GM12878 (cell line): ENCODE measurements around the gene RPS6KC1. TPM values are rescaled to one million over a fixed set of nuclear protein-coding genes. Genes with fewer than 3 reads are reported as not detected.

Experiments used
- ATAC-seq: fragments of 200-7000 bp; cut with Tn5 transposase; 3 replicates; pipeline ENCODE4 v1.9.1; 2020; ENCODE audit warnings: mild to moderate bottlenecking, moderate library complexity
- BruUV-seq: library from RNA; stranded (reverse); fragments of 400-500 nt; replicated peaks from 2 replicates; lab custom pipeline; 2021; lab: Mats Ljungman, UMichigan
- CTCF ChIA-PET: fragments of 300-600 bp; sonication (Branson Sonifier 250); formaldehyde crosslinking; extraction: SDS; loops from one replicate; lab custom pipeline; 2021; ENCODE audit warnings: inconsistent platforms; lab: Yijun Ruan, JAX
- POLR2A ChIA-PET: fragments of 350-600 bp; formaldehyde crosslinking; extraction: SDS; loops from one replicate; lab custom pipeline; 2021; ENCODE audit warnings: inconsistent platforms; lab: Charles Lee
- RAD21 ChIA-PET: fragments of 300-600 bp; sonication (Branson Sonifier 250); formaldehyde crosslinking; loops from one replicate; lab custom pipeline; 2023; ENCODE audit warnings: antibody characterized with exemption; ENCODE audit not compliant: unreplicated experiment; lab: Charles Lee
- SMC1A ChIA-PET: fragments of 300-600 bp; sonication (Branson Sonifier 250); formaldehyde crosslinking; loops from one replicate; lab custom pipeline; 2023; ENCODE audit not compliant: unreplicated experiment, uncharacterized antibody; lab: Charles Lee
- DNase-seq: peaks from one replicate; pipeline ENCODE4 v3.0.0-alpha.2; 2011; ENCODE audit warnings: low read depth, low spot score
- FAIRE-seq: peaks from 3 replicates; lab custom pipeline; 2011; peaks lifted over from hg19 to GRCh38; lab: Jason Lieb, UNC
- H2AFZ ChIP-seq: 2 replicates; pipeline ENCODE4 v1.6.0; 2011; ENCODE audit warnings: low read depth, low read length, control low read depth; ENCODE audit not compliant: control insufficient read depth
- H3K27ac ChIP-seq: 2 replicates; pipeline ENCODE4 v1.5.1; 2011; ENCODE audit warnings: control low read depth; ENCODE audit not compliant: control insufficient read depth, insufficient read depth
- H3K27me3 ChIP-seq, 2 experiments: replicated peaks in 1 of 2; 2 replicates each; pipeline versions ENCODE4 v1.6.0 to v1.6.1; 2011; ENCODE audit warnings: low read length in 1 of 2; ENCODE audit not compliant: control insufficient read depth in 2 of 2, insufficient read depth in 2 of 2
- H3K36me3 ChIP-seq, 2 experiments: 2 replicates each; pipeline ENCODE4 v1.5.1; 2011; ENCODE audit warnings: low read length in 1 of 2; ENCODE audit not compliant: control insufficient read depth in 2 of 2, insufficient read depth in 2 of 2
- H3K4me1 ChIP-seq: 2 replicates; pipeline ENCODE4 v1.6.1; 2011; ENCODE audit warnings: mild to moderate bottlenecking, low read length, moderate library complexity, mixed read lengths; ENCODE audit not compliant: control insufficient read depth, insufficient read depth
- H3K4me2 ChIP-seq: 2 replicates; pipeline ENCODE4 v1.6.0; 2011; ENCODE audit warnings: control low read depth; ENCODE audit not compliant: control insufficient read depth, insufficient read depth
- H3K4me3 ChIP-seq: fragments of 200-600 bp; sonication (generic); 2 replicates; pipeline ENCODE4 v1.5.1; 2016
- H3K79me2 ChIP-seq: 2 replicates; pipeline ENCODE4 v1.6.0; 2011; ENCODE audit warnings: low read length; ENCODE audit not compliant: control insufficient read depth, insufficient read depth
- H3K9ac ChIP-seq: 2 replicates; pipeline ENCODE4 v1.8.0; 2011; ENCODE audit warnings: low read length, control low read depth, mixed read lengths; ENCODE audit not compliant: control insufficient read depth, insufficient read depth
- H3K9me3 ChIP-seq: replicated peaks from 3 replicates; pipeline ENCODE4 v1.5.1; 2011; ENCODE audit warnings: mild to moderate bottlenecking, low read length; ENCODE audit not compliant: control insufficient read depth, insufficient read depth
- H4K20me1 ChIP-seq: 2 replicates; pipeline ENCODE4 v1.6.0; 2011; ENCODE audit not compliant: control insufficient read depth, insufficient read depth
- CBX3 ChIP-seq: fragments of 200-600 bp; sonication (generic); IDR thresholded peaks from 2 replicates; pipeline ENCODE4 v1.6.1; 2016; ENCODE audit warnings: low read depth, borderline replicate concordance
- CEBPB ChIP-seq, 2 experiments: fragments of 150-350 bp in 1 of 2; IDR thresholded peaks; 2 replicates each; pipeline ENCODE4 v1.6.1; 2012 to 2014; ENCODE audit warnings: low read depth in 2 of 2, low read length in 2 of 2, borderline replicate concordance in 1 of 2, inconsistent platforms in 1 of 2
- EED ChIP-seq: sonication (generic); IDR thresholded peaks from 2 replicates; pipeline ENCODE4 v1.6.1; 2016; ENCODE audit warnings: antibody characterized with exemption, low read depth
- FOXK2 ChIP-seq: fragments of 450-650 bp; IDR thresholded peaks from 2 replicates; pipeline ENCODE4 v1.6.1; 2017; ENCODE audit warnings: mild to moderate bottlenecking, moderate library complexity
- KLF5 ChIP-seq: fragments of 450-650 bp; IDR thresholded peaks from 2 replicates; pipeline ENCODE4 v1.6.1; 2014; ENCODE audit warnings: mild to moderate bottlenecking; ENCODE audit not compliant: partially characterized antibody
- MEF2B ChIP-seq: fragments of 450-650 bp; IDR thresholded peaks from 2 replicates; pipeline ENCODE4 v1.6.1; 2018; ENCODE audit warnings: mild to moderate bottlenecking, moderate library complexity; ENCODE audit not compliant: partially characterized antibody, poor library complexity, severe bottlenecking
- NFIC ChIP-seq: IDR thresholded peaks from 2 replicates; pipeline ENCODE4 v1.6.1; 2012; ENCODE audit warnings: low read depth, mild to moderate bottlenecking, inconsistent platforms, low read length, moderate library complexity
- RAD51 ChIP-seq: fragments of 450-650 bp; IDR thresholded peaks from 2 replicates; pipeline ENCODE4 v1.6.1; 2016; ENCODE audit warnings: moderate library complexity, mild to moderate bottlenecking, inconsistent platforms
- RB1 ChIP-seq: fragments of 450-650 bp; formaldehyde crosslinking; IDR thresholded peaks from 2 replicates; pipeline ENCODE4 v1.6.1; 2017; ENCODE audit warnings: mild to moderate bottlenecking, borderline replicate concordance
- SMAD5 ChIP-seq: IDR thresholded peaks from 2 replicates; pipeline ENCODE4 v1.6.1; 2016; ENCODE audit warnings: antibody characterized with exemption, low read depth
- ZBTB11 ChIP-seq: fragments of 450-650 bp; formaldehyde crosslinking; IDR thresholded peaks from 2 replicates; pipeline ENCODE4 v1.5.0; 2022; ENCODE audit warnings: mild to moderate bottlenecking, missing genetic modification characterization
- ZNF274 ChIP-seq: IDR thresholded peaks from one replicate; pipeline ENCODE4 v1.8.0; 2011; ENCODE audit not compliant: insufficient read length, insufficient read depth
- WGBS: methylation state at CpG from one replicate; pipeline ENCODE4 v1.1.6; 2016; ENCODE audit warnings: low lambda C conversion rate; ENCODE audit not compliant: insufficient replicate concordance, insufficient coverage; ENCODE audit errors: missing lambda C conversion rate; 5-methylcytosine and 5-hydroxymethylcytosine counted together
- in situ Hi-C: fragments of 300-500 bp; cut with MboI; formaldehyde crosslinking; loops from 9 replicates; pipeline ENCODE4 v1.14.3; 2018; ENCODE audit warnings: mixed read lengths
- intact Hi-C: fragments of 100-400 bp; cut with micrococcal nuclease; formaldehyde crosslinking; loops from one replicate; pipeline ENCODE4 v1.14.2; 2022; ENCODE audit not compliant: unreplicated experiment
- polyA plus RNA-seq, 11 experiments: library from polyadenylated mRNA; depleted of rRNA in 4 of 11; unstranded in 6 of 11; stranded (reverse) in 5 of 11; fragments of >200 nt; fragmentation: Nextera tagmentation in 4 of 11; fragmentation: Illumina TruSeq in 1 of 11; extraction: Ambion mirVana in 4 of 11; extraction: Trizol in 1 of 11; gene quantifications; 1 replicate in 1 of 11; 2 replicates in 10 of 11; pipeline versions ENCODE4 v1.2.1 to v1.2.3, GENCODE V29; 2011 to 2016; ENCODE audit warnings: inconsistent platforms in 2 of 11, missing spikeins in 2 of 11, low read depth in 1 of 11
- total RNA-seq, 4 experiments: library from RNA; depleted of rRNA in 3 of 4; stranded (reverse); fragments of >200 nt in 3 of 4; fragmentation: Illumina TruSeq in 1 of 4; extraction: Trizol in 1 of 4; gene quantifications; 2 replicates each; pipeline versions ENCODE4 v1.2.1 to v1.2.3, GENCODE V29; 2013 to 2021
- TF ChIP-seq, protein P1 (sequence below): IDR thresholded peaks from 2 replicates; pipeline ENCODE4 v1.6.1; 2011; ENCODE audit warnings: low read depth, mild to moderate bottlenecking, low read length, moderate library complexity, borderline replicate concordance; ENCODE audit errors: extremely low read depth
- TF ChIP-seq, protein P2 (sequence below): fragments of 450-650 bp; IDR thresholded peaks from 2 replicates; pipeline ENCODE4 v1.6.1; 2017; ENCODE audit warnings: mild to moderate bottlenecking

The RPS6KC1 gene
- total and polyA plus RNA-seq, 10 of the 15 experiments (the other 5 are each of a cell fraction or from before 2014, with no cell fraction given): 2.9 to 17.3 (median 12.2) TPM

DNA sequence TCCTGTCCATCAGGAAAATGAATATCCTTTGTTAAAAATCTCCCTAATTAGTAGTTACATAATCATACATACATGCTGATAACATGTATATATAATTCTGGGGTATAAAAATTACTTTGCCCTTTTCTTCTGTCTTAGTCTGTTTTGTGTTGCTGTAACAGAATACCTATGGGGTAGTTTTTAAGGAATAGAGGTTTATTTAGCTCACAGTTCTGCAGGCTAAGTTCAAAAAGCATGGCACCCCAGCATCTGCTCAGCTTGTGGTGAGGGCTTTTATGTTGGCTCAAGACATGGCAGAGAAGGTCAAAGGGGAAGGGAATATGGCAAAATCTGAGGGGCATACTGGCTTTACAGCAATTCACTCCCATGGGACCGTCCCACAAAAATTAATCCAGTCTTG, 16.3 kb upstream of the RPS6KC1 start (continued):
- TF ChIP-seq, protein P1, sequence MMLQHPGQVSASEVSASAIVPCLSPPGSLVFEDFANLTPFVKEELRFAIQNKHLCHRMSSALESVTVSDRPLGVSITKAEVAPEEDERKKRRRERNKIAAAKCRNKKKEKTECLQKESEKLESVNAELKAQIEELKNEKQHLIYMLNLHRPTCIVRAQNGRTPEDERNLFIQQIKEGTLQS: no peak
- TF ChIP-seq FOXK2 (no peak), ZBTB11 (CRISPR knock-in tag) (no peak), MEF2B (no peak)

DNA sequence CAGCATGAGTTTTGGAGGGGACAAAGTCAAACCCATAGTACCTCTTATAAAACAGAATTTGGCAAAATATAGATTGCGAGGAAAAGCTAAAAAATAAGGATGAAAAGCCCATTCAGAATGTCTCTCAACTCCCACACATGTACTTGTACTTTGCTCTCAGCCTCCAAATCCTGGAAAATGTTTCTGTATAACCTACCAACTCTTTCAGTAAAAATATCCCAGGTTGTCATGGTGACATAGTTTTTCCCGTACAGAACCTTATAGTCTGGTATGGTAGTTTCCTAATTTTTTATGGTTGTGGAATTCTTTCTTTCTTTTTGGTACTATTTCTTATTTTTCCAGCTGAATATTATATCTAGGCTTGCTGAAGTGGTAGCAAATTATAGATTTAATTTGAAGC, 15.5 kb upstream of the RPS6KC1 start:
- Histone ChIP-seq H3K4me1 (no peaks in the 10 kb centered on the region), H3K4me3 (no peak overlapping the region), H3K9me3 (no peaks in the 10 kb centered on the region; the same call in 2 of the 3 replicates), H3K9ac (no peak overlapping the region), H3K27ac (no peak overlapping the region), H4K20me1 (no peaks in the 10 kb centered on the region), H2AFZ (no peak overlapping the region), H3K27me3 (no peaks in the 10 kb centered on the region), H3K4me2 (no peak overlapping the region), H3K79me2 (no peaks in the 10 kb centered on the region), H3K36me3 (no peaks in the 10 kb centered on the region)
- DNase-seq (no peak), ATAC-seq (no peak), FAIRE-seq (no peak)
- SMC1A ChIA-PET: interaction anchor here (0.6 to 1.6 kb wide), 3 partner anchors 12 to 123 kb away, joined by 3 read pairs; no protein-coding TSS in a partner anchor
- POLR2A ChIA-PET: no interaction called here
- intact Hi-C loops: no loop called here
- WGBS: 39% methylated on average over 2 of the region's 2 CpGs
- RAD21 ChIA-PET: no interaction called here
- in situ Hi-C loops: no loop called here
- CTCF ChIA-PET: no interaction called here
- BruUV-seq: no TSS peak
- TF ChIP-seq CEBPB (IDR thresholded peaks at IDR 0.05; ENCODE audit: borderline replicate concordance in 1 of 2, low read depth in 2 of 2, low read length in 2 of 2) (no peak), SMAD5 (no peak), NFIC (no peak), EED (no peak), RB1 (no peak), ZBTB11 (CRISPR knock-in tag) (no peak), CBX3 (no peak), RAD51 (no peak), KLF5 (no peak), ZNF274 (no peak)
- TF ChIP-seq, protein P2, sequence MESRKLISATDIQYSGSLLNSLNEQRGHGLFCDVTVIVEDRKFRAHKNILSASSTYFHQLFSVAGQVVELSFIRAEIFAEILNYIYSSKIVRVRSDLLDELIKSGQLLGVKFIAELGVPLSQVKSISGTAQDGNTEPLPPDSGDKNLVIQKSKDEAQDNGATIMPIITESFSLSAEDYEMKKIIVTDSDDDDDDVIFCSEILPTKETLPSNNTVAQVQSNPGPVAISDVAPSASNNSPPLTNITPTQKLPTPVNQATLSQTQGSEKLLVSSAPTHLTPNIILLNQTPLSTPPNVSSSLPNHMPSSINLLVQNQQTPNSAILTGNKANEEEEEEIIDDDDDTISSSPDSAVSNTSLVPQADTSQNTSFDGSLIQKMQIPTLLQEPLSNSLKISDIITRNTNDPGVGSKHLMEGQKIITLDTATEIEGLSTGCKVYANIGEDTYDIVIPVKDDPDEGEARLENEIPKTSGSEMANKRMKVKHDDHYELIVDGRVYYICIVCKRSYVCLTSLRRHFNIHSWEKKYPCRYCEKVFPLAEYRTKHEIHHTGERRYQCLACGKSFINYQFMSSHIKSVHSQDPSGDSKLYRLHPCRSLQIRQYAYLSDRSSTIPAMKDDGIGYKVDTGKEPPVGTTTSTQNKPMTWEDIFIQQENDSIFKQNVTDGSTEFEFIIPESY: no peak
